Measurements from ENCODE around the gene XRCC6. TPM values are rescaled to one million over a fixed set of nuclear protein-coding genes. Genes with fewer than 3 reads are reported as not detected.

Gene XRCC6
- total and polyA plus RNA-seq, 2 donors (not counting 1 experiment from before 2014, with no cell fraction given): 183 to 268 TPM

- Histone ChIP-seq H3K4me2 (ENCODE audit: extremely low read depth, insufficient read depth, low read length) (no peak overlapping the region), H3K27me3 (ENCODE audit: control insufficient read depth, insufficient read depth, low read length) (no peaks in the 10 kb centered on the region), H3K79me2 (ENCODE audit: control insufficient read depth, insufficient read depth, low read length) (no peaks in the 10 kb centered on the region), H3K9ac (ENCODE audit: insufficient read depth, low read length) (no peak overlapping the region), H3K4me1 (ENCODE audit: control insufficient read depth, extremely low read depth, insufficient read depth, low read length) (no peaks in the 10 kb centered on the region), H3K9me3 (ENCODE audit: control insufficient read depth, insufficient read depth, low read depth, low read length) (no peaks in the 10 kb centered on the region), H3K36me3 (ENCODE audit: control insufficient read depth, insufficient read depth, low read length) (peaks cover 9% of the 10 kb centered on the region), H3K27ac (ENCODE audit: insufficient read depth, low read length) (no peak overlapping the region), H2AFZ (ENCODE audit: low read length) (no peak overlapping the region), H3K4me3 (replicated peaks in 1 of 4; ENCODE audit: control extremely low read depth in 1 of 4, insufficient read depth in 1 of 4, low read depth in 3 of 4, low read length in 4 of 4) (no peak overlapping the region), H4K20me1 (ENCODE audit: control insufficient read depth, extremely low read depth, insufficient read depth, low read length) (no peaks in the 10 kb centered on the region)
- TF ChIP-seq EZH2 (IDR thresholded peaks at IDR 0.05; ENCODE audit: low read length, missing control alignments) (no peak), CTCF (conservative IDR thresholded peaks at IDR 0.05 in 1 of 2, IDR thresholded peaks at IDR 0.05 in 1 of 2; ENCODE audit: low read depth in 1 of 2, low read length in 2 of 2) (no peak)
- DNase-seq (ENCODE audit: low read depth in 2 of 2): no peak
These were observed 12.7 kb upstream of the XRCC6 start for GRCh38 chr22:41608386-41608785.

- TF ChIP-seq EZH2 (IDR thresholded peaks at IDR 0.05; ENCODE audit: low read length, missing control alignments): no peak
- TF ChIP-seq CTCF (conservative IDR thresholded peaks at IDR 0.05 in 1 of 2, IDR thresholded peaks at IDR 0.05 in 1 of 2; ENCODE audit: low read depth in 1 of 2, low read length in 2 of 2): no peak
- no peaks in the 10 kb centered on the region for H3K27me3 ChIP-seq (ENCODE audit: control insufficient read depth, insufficient read depth, low read length)
- no peaks in the 10 kb centered on the region for H3K4me1 ChIP-seq (ENCODE audit: control insufficient read depth, extremely low read depth, insufficient read depth, low read length)
- no peaks in the 10 kb centered on the region for H4K20me1 ChIP-seq (ENCODE audit: control insufficient read depth, extremely low read depth, insufficient read depth, low read length)
- no peak overlapping the region for H3K9ac ChIP-seq (ENCODE audit: insufficient read depth, low read length)
- peaks cover 14% of the 10 kb centered on the region for H3K79me2 ChIP-seq (ENCODE audit: control insufficient read depth, insufficient read depth, low read length)
- H3K4me3 ChIP-seq (replicated peaks in 1 of 4; ENCODE audit: control extremely low read depth in 1 of 4, insufficient read depth in 1 of 4, low read depth in 3 of 4, low read length in 4 of 4): no peak overlapping the region
- no peak overlapping the region for H3K27ac ChIP-seq (ENCODE audit: insufficient read depth, low read length)
- H3K4me2 ChIP-seq (ENCODE audit: extremely low read depth, insufficient read depth, low read length): no peak overlapping the region
- no peak for DNase-seq (ENCODE audit: low read depth in 2 of 2)
- H3K9me3 ChIP-seq (ENCODE audit: control insufficient read depth, insufficient read depth, low read depth, low read length): no peaks in the 10 kb centered on the region
- no peaks in the 10 kb centered on the region for H3K36me3 ChIP-seq (ENCODE audit: control insufficient read depth, insufficient read depth, low read length)
- no peak overlapping the region for H2AFZ ChIP-seq (ENCODE audit: low read length)
These were observed 8.3 kb upstream of the XRCC6 start for GRCh38 chr22:41612603-41613306.

GRCh38 chr22:41613456-41613855 is 7.6 kb upstream of the XRCC6 start:
- DNase-seq (ENCODE audit: low read depth in 2 of 2): no peak
- Histone ChIP-seq H2AFZ (ENCODE audit: low read length) (no peak overlapping the region), H3K27ac (ENCODE audit: insufficient read depth, low read length) (no peak overlapping the region)

More at GRCh38 chr22:41613456-41613855, 7.6 kb upstream of the XRCC6 start:
- Histone ChIP-seq H3K4me3 (replicated peaks in 1 of 4; ENCODE audit: control extremely low read depth in 1 of 4, insufficient read depth in 1 of 4, low read depth in 3 of 4, low read length in 4 of 4) (no peak overlapping the region), H3K4me1 (ENCODE audit: control insufficient read depth, extremely low read depth, insufficient read depth, low read length) (no peaks in the 10 kb centered on the region), H3K27me3 (ENCODE audit: control insufficient read depth, insufficient read depth, low read length) (no peaks in the 10 kb centered on the region), H4K20me1 (ENCODE audit: control insufficient read depth, extremely low read depth, insufficient read depth, low read length) (no peaks in the 10 kb centered on the region), H3K9me3 (ENCODE audit: control insufficient read depth, insufficient read depth, low read depth, low read length) (no peaks in the 10 kb centered on the region), H3K9ac (ENCODE audit: insufficient read depth, low read length) (no peak overlapping the region), H3K4me2 (ENCODE audit: extremely low read depth, insufficient read depth, low read length) (no peak overlapping the region), H3K36me3 (ENCODE audit: control insufficient read depth, insufficient read depth, low read length) (no peaks in the 10 kb centered on the region), H3K79me2 (ENCODE audit: control insufficient read depth, insufficient read depth, low read length) (peaks cover 17% of the 10 kb centered on the region)
- TF ChIP-seq CTCF (conservative IDR thresholded peaks at IDR 0.05 in 1 of 2, IDR thresholded peaks at IDR 0.05 in 1 of 2; ENCODE audit: low read depth in 1 of 2, low read length in 2 of 2): no peak
- TF ChIP-seq EZH2 (IDR thresholded peaks at IDR 0.05; ENCODE audit: low read length, missing control alignments): no peak
